ENCODE data around the gene ZNF337.
"Not testable (repeated sequence)": the region's sequence is repeated elsewhere in the genome, so short reads cannot be mapped to it uniquely, and the experiment has no call there.

The ZNF337 gene

DNA sequence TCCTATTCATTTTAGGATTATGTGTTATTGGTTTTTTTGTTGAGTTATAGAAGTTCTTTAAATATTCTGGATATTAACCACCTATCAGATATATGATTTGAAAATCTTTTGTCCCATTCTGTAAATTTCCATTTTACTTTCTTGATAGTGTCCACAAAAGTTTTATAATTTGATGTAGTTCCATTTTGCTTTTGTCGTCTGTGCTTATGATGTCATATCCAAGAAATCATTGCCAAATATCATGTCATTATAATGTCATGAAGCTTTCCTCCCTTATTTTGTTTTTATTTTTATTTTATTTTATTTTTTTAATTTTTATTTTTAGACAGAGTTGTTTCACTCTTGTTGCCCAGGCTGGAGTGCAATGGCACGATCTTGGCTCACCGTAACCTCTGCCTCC, 51.8 kb downstream of the ZNF337 start:
- no peak for TF ChIP-seq CTCF (IDR thresholded peaks at IDR 0.05; ENCODE audit: insufficient read depth, missing control alignments)
- no peak for DNase-seq (ENCODE audit: insufficient read length, low spot score)
- no peak for FAIRE-seq

GRCh38 chr20:25643716-25644115, 52.9 kb downstream of the ZNF337 start:
- no peak for DNase-seq (ENCODE audit: insufficient read length, low spot score)
- no peak for TF ChIP-seq CTCF (IDR thresholded peaks at IDR 0.05; ENCODE audit: insufficient read depth, missing control alignments)
- no peak for FAIRE-seq

DNA sequence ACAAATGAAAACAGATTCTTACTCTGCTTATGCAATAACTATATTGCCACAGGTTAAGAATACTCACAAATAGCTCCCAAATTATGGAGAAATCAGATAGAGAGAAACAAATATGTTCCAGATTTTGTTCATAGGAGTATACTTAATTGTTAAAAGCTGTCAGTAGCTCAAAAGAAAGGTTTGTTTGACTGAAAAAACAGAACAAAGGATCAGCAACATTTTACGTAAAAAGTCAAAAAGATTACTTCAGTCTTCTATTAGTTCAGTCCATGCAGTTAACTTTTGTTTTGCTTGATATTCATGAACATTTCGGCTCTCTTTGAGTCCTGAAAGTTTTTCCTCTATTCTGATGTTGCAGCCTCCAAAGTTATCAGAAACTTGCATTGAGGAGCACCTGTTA, 59.4 kb downstream of the ZNF337 start:
- TF ChIP-seq CTCF (IDR thresholded peaks at IDR 0.05; ENCODE audit: insufficient read depth, missing control alignments): no peak
- DNase-seq (ENCODE audit: insufficient read length, low spot score): no peak
- no peak for FAIRE-seq

GRCh38 chr20:25632940-25633790, 63.5 kb downstream of the ZNF337 start:
- FAIRE-seq (no peak), DNase-seq (ENCODE audit: insufficient read length, low spot score) (no peak)

GRCh38 chr20:25630615-25631014, 66.0 kb downstream of the ZNF337 start:
- not testable (repeated sequence) for FAIRE-seq; DNase-seq (ENCODE audit: insufficient read length, low spot score)

More at GRCh38 chr20:25632940-25633790, 63.5 kb downstream of the ZNF337 start:
- no peak for TF ChIP-seq CTCF (IDR thresholded peaks at IDR 0.05; ENCODE audit: insufficient read depth, missing control alignments)

DNA sequence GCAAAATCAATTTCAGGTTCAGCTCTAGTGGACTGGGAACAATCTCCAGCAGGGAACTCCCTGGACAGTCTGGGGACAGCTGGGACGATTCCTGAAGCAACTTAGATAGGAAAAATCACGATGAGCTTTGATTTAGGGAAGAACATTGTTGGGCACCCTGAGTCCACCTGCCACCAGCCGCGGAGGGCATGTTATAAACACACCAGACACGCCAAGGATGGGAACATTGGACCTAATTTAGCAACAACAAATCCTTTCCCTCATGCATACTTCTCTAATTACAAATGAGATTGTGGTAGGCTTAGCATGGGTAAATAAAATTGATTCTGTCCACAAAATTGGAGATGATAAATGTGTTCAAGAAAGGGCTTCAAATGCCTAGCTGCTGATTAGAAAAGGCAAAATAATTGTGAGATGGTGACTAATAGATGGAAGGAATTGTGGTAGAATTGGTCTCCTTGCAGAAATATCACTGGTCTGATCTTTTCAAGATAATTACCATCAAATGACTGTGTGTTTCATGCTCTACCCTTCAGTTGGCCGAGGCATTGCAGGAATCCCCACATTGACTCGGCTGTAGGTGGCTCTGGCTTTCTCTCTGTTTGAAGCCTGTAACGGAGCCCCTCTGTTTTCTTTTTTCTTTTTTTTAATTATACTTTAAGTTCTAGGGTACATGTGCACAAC, 66.7 kb downstream of the ZNF337 start:
- FAIRE-seq: no peak
- TF ChIP-seq CTCF (IDR thresholded peaks at IDR 0.05; ENCODE audit: insufficient read depth, missing control alignments): no peak

DNA sequence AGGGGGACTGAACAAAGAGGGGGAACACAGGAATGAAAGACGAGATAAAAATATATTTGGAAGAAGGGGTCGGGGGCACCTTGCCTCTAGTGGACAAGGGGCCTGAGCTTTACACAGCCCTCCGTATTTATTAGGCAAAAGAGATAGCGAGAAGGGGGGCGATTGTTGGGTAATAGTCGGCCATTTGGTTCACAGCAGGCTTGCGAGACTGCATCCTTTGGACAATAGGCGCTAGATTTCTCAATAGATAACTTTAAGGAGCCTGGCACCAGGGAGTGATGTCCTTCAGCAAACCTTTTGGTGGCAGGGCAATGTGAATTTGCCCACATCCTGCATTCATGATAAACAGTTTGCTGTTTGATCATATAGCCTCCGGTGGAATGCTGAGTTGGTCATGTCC, 69.9 kb downstream of the ZNF337 start:
- FAIRE-seq (no peak), DNase-seq (ENCODE audit: insufficient read length, low spot score) (no peak)
- TF ChIP-seq CTCF (IDR thresholded peaks at IDR 0.05; ENCODE audit: insufficient read depth, missing control alignments): no peak

More for the DNA sequence above, 66.7 kb downstream of the ZNF337 start:
- no peak for DNase-seq (ENCODE audit: insufficient read length, low spot score)

Measured in D721Med (cell line).